Measurements from ENCODE around the gene SLC17A9.

GRCh38 chr20:63017826-63018411 lies 65.4 kb downstream of the SLC17A9 start:
- TF ChIP-seq CTCF (IDR thresholded peaks at IDR 0.05), result no peak
- TF ChIP-seq POLR2A (IDR thresholded peaks at IDR 0.05), result no peak

All from adrenal gland (tissue), 5 donors.